Measurements from ENCODE around the gene WFDC2.

Gene WFDC2

GRCh38 chr20:45503403-45503802, 33.9 kb downstream of the WFDC2 start:
- peaks cover 71% of the 10 kb centered on the region for H3K27me3 Mint-ChIP-seq
- H3K27ac Mint-ChIP-seq, result no peak overlapping the region
- DNase-seq, result no peak
- no peak for ATAC-seq
- H3K4me3 Mint-ChIP-seq, result no peak overlapping the region
- no peaks in the 10 kb centered on the region for H3K9me3 Mint-ChIP-seq
- H3K4me1 Mint-ChIP-seq, result peaks cover 16% of the 10 kb centered on the region

GRCh38 chr20:45506398-45506797, 36.8 kb downstream of the WFDC2 start:
- H3K27me3 Mint-ChIP-seq, result peaks cover 78% of the 10 kb centered on the region
- DNase-seq, result no peak
- no peak for ATAC-seq

GRCh38 chr20:45507011-45507820, 37.7 kb downstream of the WFDC2 start:
- Mint-ChIP-seq H3K27ac (peak overlapping the region; percentile 31 to 95), H3K27me3 (peaks cover 82% of the 10 kb centered on the region)
- DNase-seq, result no peak

More at GRCh38 chr20:45506398-45506797, 36.8 kb downstream of the WFDC2 start:
- H3K27ac Mint-ChIP-seq, result no peak overlapping the region
- H3K9me3 Mint-ChIP-seq, result no peaks in the 10 kb centered on the region
- H3K4me3 Mint-ChIP-seq, result no peak overlapping the region
- peaks cover 18% of the 10 kb centered on the region for H3K4me1 Mint-ChIP-seq

GRCh38 chr20:45508068-45508886, 38.7 kb downstream of the WFDC2 start:
- peak in 1 of 2 donors; percentile 31 for DNase-seq
- Mint-ChIP-seq H3K9me3 (no peaks in the 10 kb centered on the region), H3K4me3 (peak overlapping the region; percentile 2 to 44), H3K27ac (peak overlapping the region in 1 of 2 donors; percentile 95), H3K27me3 (peaks cover 82% of the 10 kb centered on the region), H3K4me1 (peaks cover 18% of the 10 kb centered on the region)
- peak; percentile 73 for ATAC-seq

More at GRCh38 chr20:45507011-45507820, 37.7 kb downstream of the WFDC2 start:
- peak overlapping the region in 1 of 2 donors; percentile 44 for H3K4me3 Mint-ChIP-seq
- no peaks in the 10 kb centered on the region for H3K9me3 Mint-ChIP-seq
- peaks cover 18% of the 10 kb centered on the region for H3K4me1 Mint-ChIP-seq
- peak; percentile 88 for ATAC-seq

- H3K4me3 Mint-ChIP-seq, result no peak overlapping the region
- peaks cover 18% of the 10 kb centered on the region for H3K4me1 Mint-ChIP-seq
- peaks cover 73% of the 10 kb centered on the region for H3K27me3 Mint-ChIP-seq
- H3K27ac Mint-ChIP-seq, result peak overlapping the region in 1 of 2 donors; percentile 34
- H3K9me3 Mint-ChIP-seq, result no peaks in the 10 kb centered on the region
- ATAC-seq (no peak), DNase-seq (no peak)
Observed at GRCh38 chr20:45509091-45509490, 39.5 kb downstream of the WFDC2 start.

- Mint-ChIP-seq H3K4me3 (no peak overlapping the region), H3K9me3 (no peaks in the 10 kb centered on the region), H3K4me1 (peaks cover 18% of the 10 kb centered on the region), H3K27me3 (peaks cover 72% of the 10 kb centered on the region), H3K27ac (no peak overlapping the region)
- ATAC-seq, result no peak
- no peak for DNase-seq
Observed at GRCh38 chr20:45510242-45510862, 40.8 kb downstream of the WFDC2 start.

- Mint-ChIP-seq H3K4me1 (no peaks in the 10 kb centered on the region), H3K4me3 (no peak within 1 kb of the TSS), H3K9me3 (no peaks in the 10 kb centered on the region), H3K27ac (no peak within 1 kb of the TSS), H3K27me3 (peaks cover 33% of the 10 kb centered on the region)
- ATAC-seq (no peak), DNase-seq (no peak)
Observed at GRCh38 chr20:45515147-45515913, 45.8 kb downstream of the WFDC2 start, which contains the start of gene SPINT3. SPINT3 (minus strand) TSS chr20:45515622; CDS start chr20:45515608, 14 bp downstream.

- H3K4me3 Mint-ChIP-seq, result no peak overlapping the region
- ATAC-seq (no peak), DNase-seq (no peak)
- no peaks in the 10 kb centered on the region for H3K4me1 Mint-ChIP-seq
- H3K9me3 Mint-ChIP-seq, result no peaks in the 10 kb centered on the region
- H3K27me3 Mint-ChIP-seq, result peaks cover 26% of the 10 kb centered on the region
- no peak overlapping the region for H3K27ac Mint-ChIP-seq
Observed at GRCh38 chr20:45518282-45518681, 48.7 kb downstream of the WFDC2 start.

- ATAC-seq, result no peak
- DNase-seq, result no peak
- Mint-ChIP-seq H3K4me3 (no peak overlapping the region), H3K4me1 (no peaks in the 10 kb centered on the region), H3K27me3 (peaks cover 49% of the 10 kb centered on the region), H3K9me3 (no peaks in the 10 kb centered on the region), H3K27ac (no peak overlapping the region)
Observed at GRCh38 chr20:45523821-45524220, 54.3 kb downstream of the WFDC2 start.

GRCh38 chr20:45527294-45527693, 57.7 kb downstream of the WFDC2 start:
- DNase-seq, result no peak
- no peaks in the 10 kb centered on the region for H3K4me1 Mint-ChIP-seq
- H3K27me3 Mint-ChIP-seq, result peaks cover 59% of the 10 kb centered on the region
- no peak for ATAC-seq
- H3K9me3 Mint-ChIP-seq, result no peaks in the 10 kb centered on the region
- no peak overlapping the region for H3K27ac Mint-ChIP-seq
- no peak overlapping the region for H3K4me3 Mint-ChIP-seq
